ENCODE data around the gene NIPAL3.

NIPAL3 gene

DNA sequence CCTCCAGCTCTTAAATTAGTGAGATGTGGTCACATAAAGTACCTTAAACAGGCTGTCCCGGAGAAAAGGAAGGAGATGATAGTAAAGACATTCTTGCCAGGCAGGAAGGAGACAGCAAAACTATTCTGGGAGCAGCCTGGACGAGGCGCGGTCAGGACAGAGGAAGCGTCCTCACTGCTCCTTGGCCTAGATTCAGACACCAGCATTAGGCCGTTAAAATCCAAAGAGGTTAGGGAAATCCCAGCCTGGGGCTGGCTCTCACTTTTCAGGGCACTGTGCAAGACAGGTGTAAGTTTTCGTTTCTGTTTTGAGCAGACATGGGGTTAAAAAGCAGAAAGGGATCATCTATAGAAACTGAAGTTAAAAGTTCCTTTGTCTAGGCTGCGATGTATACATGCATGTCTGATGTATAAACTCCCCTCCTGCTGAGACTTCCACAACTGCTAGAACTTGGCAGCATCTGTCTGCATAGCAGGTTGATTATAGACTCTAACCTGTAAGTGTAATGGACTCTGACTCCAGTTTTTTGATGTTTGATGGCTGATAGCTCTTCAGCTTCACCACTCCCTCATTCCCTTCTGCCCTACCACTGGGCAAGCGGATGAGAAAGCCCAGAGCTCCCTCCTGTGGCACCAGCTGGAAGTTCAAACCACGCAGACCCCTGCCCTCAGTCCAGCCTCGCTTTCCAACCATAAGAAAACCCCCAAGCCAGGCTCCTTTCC lies 23.6 kb upstream of the NIPAL3 start:
- peak in 3 of 4 experiments; percentile 16 to 26 (median 21) for DNase-seq

DNA sequence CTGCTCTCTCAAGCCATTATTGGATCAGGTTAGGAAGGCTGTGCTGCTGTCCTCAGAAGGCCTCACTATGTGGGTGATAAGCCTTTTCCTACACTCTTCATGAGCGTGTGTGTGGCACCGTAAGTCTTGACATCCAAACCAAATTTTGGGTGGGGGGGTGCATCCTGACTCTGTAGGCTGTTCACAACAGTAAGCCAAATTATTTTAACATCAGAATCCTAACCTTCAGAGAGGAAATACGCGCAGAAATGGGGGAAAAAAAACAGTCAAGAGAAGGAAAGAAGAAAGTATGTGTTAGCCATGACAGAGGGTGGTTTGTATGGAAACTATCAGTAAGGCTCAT lies 23.0 kb upstream of the NIPAL3 start:
- no peak for DNase-seq

DNA sequence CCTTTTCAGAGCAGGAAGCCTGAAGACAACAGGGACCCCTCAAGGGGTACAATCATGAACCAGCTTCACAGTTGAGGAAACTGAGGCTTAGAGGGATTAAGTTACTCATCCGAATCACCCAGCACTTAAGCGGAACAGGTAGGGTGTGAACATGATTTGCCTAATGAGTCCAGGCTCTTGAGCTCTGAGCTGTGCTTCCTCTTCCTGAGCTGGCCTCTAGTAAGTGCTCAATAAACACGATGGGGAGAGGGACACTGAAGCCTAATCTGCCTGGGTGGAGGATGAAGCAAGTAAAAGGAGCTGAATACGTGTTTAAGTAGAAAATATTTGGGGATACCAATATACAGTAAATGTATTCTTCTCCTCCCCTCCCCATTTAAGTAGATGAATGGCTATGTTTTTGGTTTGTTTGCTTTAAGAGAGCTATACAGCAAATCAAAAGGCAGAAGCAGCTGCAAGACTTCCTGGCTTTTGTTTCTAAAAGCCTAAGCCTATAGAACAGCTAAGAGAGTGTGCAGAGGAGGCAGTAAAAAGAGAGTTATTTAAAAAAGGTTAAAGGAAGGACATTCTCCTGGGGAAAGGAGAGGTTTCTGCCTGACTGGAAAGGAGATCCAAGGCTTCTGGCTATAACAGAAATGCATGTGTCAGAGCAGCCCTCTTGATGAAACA lies 22.5 kb upstream of the NIPAL3 start:
- no peak for DNase-seq

DNA sequence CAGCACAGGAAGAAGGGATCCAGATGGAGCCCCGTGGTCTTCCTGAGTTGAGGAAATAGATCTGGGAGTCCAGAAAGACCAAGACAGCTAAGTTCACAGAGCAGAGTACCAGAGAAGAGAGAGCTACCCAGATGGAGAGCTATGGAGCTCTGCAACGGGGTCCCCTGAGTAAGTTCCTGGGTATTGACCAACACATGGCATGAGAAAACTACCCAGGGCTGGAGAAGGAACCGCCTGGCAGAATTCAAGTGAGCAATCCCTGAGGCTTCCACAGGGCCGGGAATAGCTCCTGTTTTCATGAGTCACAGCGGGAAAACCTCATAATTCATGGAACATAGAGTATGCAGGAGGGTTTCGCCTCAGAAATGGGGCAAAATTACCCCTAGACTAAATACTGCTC lies 21.7 kb upstream of the NIPAL3 start:
- no peak for DNase-seq

DNA sequence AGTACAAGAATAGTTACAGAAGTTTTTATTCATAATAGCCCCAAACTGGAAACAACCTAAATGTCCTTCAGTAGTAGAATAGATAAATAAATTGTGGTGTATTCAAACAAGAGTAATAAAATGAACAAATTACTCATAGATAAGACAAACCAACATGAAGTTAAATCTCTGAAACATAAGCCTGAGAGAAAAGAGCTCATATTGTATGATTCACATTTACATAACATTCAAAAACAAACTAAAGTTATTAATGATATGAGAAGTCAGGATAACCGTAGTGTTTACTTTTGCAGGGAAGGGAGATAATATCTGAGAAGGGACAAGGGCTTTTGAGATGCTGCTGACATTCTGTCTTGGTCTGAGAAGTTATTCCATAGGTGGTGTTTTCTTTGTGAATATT lies 15.5 kb upstream of the NIPAL3 start:
- no peak for DNase-seq

DNA sequence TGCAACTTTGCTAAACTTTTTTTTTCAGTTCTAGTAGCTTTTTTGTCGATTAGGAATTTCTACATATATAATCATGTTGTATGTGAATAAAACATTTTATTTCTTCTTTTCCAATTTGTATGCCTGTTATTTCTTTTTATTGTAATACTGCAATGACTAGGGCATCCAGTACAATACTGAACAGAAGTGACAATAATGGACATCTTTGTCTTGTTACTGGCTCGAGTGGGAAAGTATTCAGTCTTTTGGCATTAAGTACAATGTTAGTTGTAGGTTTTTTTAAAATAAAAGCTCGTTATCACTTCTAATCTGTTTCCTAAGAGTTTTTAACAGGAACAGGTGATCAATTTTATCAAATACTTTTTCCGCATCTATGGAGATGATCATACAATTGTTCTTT lies 11.8 kb upstream of the NIPAL3 start:
- no peak for DNase-seq

DNA sequence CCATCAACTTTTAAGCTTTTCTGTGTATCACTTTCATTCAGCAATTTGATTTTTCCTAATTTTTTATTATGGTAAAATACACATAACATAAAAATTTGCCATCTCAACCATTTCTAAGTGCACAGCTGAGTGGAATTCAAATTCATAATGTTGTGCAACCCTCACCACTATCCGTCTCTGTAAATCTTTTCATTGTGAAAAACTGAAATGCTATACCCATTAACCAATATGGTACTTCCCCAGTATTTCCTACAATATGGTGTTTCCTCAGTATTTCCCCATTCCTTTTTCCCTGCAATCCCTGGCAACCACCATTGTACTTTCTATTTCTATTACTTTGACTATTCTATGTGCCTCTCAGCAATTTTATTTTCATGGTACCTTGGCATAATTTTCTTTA lies 8.8 kb upstream of the NIPAL3 start:
- no peak for DNase-seq

DNA sequence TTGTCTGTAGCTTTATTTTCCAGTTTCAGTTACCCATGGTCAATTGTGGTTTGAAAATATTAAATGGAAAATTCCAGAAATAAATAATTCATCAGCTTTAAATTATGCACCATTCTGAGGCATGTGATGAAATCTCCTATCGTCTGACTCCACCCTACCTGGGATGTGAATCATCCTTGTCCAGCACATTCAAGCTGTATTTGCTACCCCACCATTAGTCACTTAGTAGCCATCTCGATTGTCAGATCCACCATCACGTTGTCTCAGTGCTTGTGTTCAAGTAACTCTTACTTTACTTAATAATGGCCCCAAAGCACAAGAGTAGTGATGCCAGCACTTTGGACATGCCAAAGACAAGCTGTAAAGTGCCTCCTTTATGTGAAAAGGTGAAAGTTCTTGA lies 6.1 kb upstream of the NIPAL3 start:
- no peak for DNase-seq

DNA sequence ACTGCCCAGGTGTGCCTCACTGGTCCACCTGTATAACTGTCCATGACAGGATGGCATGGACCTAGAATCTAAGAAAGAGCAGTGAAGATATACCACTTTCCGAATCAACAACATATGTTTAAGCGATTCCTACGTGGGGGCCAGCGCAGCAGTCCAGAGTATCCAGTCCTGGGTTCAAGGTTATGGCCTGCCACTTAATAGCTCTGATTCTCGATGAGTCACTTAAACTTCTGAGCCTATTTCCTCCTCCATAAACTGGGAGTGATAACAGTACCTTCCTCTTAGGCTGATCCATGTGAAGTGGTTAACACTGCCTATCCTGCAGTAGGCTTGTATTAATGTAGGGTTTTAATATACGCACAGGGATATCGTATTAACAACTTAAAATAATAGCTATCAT lies 4.9 kb upstream of the NIPAL3 start:
- no peak for DNase-seq

DNA sequence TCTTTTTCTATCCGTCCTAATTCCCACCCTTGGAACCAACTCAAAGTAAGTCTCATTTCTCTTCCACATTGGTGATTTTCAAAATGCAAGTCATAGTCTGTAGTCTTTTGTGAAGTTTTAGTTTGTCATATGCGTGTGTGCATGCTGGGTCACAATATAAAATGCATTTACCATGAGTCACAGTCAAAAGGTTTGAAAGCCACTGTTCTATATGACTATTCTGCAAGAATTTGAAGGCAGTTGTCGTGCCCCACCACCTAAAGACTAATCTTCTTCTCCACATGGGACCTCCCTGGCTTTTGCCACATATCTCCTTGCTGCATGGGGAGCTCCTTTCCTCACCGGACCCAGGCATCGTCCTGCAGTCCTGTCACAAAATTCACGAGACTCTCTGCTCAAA lies 3.6 kb upstream of the NIPAL3 start:
- DNase-seq, result no peak

DNA sequence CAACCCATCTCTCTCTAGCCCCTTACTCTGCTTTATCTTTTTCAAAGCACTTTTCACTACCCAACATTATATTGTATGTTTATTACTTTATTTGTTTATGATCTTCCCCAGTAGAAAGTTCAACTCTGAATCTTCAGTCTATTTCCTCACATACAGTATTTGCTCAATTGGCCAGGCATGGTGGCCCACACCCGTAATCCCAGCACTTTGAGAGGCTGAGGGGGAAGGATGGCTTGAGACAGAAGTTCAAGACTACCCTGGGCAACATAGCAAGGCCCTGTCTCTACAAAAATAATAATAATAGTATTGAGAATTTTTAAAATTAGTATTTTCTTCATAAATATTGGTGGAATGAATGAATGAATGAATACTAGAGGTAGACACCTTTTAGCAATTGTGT lies 3.2 kb upstream of the NIPAL3 start:
- DNase-seq, result no peak

DNA sequence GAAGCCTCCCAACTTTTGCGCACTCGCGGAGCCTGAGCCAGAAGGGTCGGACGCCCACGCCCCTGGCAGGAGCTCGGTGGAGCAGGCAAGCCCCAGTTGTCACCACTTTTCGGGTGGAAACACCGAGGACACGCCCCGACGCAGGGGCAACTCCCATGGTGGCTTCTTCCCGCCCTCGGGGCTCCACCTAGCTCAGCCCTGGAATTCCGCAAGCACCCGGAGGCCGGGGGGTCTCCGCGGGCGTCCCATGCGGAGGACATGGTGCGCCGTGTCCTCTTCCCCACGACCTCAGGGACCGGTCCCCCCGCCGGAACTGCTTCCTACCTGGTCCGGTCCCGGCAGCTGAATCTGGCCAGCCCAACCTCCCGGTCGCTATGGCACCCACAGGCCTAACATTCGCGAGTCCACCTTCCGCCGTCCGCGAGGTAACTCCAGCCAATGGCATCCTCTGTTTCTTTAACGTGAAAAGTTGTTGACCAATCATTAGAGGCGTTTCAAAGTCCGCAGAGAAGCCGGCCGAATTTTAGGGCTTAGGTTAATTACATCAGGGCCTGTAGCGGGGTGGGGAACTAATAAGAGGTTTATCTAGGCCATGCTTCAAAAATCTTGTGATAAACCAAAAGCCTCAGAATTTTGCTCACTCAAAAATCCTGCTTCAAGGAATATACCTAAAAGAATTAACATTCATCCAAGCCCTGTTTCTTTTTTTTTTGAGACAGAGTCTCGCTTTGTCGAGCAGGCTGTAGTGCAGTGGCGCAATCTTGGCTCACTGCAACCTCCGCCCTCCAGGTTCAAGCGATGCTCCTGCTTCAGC lies 2.0 kb upstream of the NIPAL3 start, which contains the start of gene STPG1:
Gene STPG1 (minus strand): TSS at position 433 of the 814 bp plus-strand sequence. CDS start 12,394 bp downstream, outside the sequence.
- peak in 3 of 4 experiments; percentile 24 to 37 (median 32) for DNase-seq

DNA sequence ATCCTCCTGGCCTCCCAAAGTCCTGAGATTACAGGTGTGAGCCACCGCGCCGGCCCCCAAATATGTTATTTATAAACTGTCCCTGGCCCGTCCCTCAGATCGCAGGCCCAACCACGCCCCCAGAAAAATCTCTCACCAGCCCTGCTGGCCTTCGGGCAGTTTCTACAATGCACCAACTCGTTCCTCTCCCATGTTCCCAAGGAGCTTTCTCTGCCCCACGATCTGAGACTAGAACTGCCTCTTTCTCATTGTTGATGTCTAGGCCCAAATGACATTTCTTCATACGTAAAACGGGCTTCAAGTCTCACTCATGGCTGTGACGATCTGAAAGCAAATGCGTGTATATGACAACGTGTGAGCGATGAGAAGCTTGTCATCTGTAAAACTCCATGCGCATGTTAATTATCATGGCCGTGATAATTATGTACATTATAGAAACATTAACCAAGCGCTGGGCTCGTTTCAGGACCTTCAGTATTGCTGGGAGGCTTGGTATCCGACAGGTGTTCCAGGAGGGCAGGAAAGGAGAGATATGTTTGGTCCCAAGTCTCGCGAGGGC lies 748 bp upstream of the NIPAL3 start:
- DNase-seq, result no peak

DNA sequence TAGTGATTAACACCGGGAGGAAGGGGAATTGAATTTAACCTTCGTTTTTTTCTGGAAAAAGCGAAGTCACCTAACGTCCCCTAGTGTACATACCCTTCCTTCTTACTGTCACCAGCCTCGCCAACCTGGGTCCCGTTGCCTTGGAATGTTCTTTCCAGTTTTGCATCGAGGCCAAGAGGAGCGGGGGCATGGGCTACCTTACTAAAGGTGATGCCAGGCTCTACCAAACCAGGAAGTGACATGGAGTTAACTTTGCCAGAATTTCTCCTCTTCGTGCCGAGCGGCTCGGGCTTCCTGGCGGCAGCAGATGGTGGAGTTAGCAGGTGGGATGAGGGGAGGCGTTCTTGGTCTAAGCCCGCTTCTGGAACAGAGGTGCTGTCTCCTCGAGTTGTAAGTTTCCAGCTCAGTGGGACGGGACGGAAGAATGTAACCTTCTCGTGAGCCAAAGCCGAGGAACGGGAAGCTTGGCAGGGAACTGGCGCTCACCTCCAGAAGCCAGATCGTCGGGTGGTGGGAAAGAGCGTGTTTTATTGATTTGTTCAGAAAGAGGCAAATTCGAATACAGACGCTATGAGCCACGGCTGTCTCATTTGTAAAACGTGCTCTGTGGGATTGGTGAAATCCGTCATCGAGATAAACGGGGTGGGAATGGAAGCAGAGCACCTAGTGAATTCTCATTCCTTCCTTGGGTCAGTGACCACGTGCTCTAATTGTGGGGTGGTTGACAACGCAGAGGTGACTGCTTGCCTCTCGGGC lies 486 bp downstream of the NIPAL3 start:
- DNase-seq, result no peak

DNA sequence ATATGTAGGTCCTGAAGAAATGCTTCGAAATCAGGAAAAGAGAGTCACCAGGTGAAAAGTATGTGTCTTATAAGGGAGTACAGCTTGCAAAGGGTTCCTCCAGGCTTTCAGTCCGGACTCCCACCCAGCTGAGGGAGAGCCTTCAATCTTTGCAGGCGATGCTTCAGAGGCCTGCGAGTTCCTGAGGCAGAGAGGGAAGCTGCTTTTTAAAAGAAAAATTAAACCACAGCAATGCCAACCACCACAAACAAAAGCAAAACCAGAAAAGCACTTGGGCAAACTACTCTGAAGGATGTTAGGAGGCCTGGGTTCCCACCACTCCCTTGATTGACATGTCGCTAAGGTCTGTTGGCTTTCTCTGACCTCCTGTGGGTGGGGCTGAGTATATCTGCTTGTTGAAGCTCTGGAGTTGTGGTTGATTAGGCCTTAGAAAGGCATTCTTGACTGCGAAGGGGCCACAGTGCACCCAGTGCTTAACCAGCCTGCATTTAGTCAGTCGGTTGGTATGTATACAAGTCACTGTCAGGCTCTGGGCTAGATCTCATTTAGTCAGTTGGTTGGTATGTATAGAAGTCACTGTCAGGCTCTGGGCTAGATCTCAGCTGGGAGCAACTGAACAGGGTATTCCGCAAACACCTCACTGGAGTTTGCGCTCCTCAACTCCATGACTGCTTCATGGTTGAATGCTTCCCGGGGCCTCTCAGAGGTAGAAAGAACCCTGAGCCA lies 1.2 kb downstream of the NIPAL3 start:
- no peak for DNase-seq

DNA sequence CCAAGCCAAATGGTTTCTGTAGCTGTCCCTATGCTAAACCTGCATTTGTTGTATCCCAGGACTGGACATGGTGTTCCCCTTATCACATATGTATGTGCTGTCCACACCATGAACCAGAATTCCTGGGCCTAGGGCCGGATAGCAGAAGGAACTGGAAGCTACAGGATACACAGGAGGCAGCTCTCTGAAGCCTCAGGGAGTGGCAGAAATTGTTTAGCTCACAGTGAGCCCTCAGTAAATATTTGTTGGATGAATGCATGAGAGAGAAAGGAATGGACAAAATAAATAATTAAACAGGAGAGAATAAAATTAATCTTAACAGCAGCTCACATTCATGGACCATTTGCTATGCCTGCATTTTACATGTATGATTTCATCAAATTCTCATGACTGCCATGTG lies 2.1 kb downstream of the NIPAL3 start:
- DNase-seq, result no peak

DNA sequence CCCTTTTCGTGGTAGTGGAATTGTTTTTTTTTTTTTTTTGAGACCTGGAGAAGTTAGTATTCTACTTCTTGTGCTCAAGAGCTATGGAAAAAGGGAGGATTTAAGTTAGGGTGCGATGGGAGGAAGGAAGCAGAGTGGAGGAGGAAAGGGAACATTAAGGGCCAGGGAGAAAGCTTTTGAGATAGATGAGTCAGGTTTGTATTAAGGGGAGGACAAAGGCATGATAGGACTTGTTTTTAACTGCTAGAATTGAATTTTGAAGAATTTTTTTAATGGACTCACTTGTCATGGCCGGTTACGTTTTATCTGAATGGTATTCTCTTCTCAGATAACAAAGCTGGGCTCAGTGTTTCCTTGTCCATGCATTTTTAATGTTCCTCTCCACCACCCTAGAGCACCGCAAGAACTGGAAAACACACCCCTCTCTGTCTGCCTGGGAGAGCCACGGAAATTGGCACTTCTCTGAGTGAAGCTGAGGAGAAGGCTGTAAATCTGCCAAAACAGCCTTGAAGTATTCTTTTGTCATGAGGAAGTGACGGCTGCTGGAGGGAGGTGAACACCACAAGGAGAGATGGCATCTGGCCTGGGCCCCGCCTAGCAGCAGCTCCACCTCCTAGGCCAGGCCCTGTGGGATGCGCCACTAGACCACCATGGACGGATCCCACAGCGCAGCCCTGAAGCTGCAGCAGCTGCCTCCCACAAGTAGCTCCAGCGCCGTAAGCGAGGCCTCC lies 3.5 kb downstream of the NIPAL3 start:
- no peak for DNase-seq

DNA sequence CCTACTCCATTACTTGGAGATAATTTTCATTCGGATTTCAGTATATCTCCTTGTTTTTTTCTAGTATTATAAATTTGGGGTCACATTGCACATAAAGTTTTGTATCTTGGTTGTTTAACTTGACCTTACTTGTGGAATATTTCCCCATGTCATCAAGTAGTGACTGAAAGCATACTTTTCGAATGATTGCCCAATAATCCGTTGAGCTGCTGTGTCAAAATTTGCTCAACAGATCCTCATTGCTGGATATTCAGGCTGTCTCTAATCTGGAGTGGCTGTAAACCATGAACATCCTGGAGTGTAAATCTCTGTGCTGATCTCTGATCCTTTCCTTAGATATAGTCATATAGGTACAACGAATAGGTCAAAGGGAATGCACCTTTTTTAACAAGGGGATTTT lies 4.9 kb downstream of the NIPAL3 start:
- no peak for DNase-seq

DNA sequence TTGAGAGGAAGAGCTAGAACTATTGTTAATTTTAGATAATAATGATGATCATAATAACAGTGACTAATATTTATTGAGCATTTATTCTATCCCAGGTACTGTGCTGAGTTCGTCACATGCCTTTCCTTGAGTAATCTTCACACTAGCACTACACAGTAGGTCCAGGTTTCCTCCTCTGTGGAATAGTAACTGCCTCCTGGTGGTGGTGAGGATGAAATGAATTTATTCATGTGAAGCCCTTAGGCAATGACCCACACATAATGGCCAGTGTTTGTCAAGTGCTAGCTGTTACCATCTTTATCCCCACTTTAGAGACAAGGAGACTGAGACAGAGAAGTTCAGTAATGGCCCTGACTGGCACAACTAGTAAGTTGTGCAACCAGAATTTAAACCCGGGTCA lies 5.9 kb downstream of the NIPAL3 start:
- DNase-seq, result no peak

DNA sequence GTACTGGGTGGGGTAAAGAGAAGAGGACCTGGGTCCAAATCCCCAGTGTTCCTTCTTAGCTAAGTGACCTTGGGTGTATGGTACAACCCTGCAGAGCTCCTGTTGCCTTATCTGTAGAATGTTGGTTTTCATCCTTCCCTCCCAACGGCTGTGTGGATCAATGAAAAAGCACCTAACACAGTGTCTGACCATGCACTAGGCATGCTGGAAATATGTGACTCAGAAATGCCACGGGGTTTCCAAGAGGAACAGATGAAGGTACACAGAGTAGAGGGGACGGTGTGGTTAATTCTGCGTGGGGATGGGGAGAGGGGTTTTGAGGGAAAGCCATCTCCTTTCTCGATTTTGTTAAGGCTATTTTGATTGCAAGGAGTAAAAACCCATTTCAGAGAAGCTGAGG lies 8.6 kb downstream of the NIPAL3 start:
- no peak for DNase-seq

DNA sequence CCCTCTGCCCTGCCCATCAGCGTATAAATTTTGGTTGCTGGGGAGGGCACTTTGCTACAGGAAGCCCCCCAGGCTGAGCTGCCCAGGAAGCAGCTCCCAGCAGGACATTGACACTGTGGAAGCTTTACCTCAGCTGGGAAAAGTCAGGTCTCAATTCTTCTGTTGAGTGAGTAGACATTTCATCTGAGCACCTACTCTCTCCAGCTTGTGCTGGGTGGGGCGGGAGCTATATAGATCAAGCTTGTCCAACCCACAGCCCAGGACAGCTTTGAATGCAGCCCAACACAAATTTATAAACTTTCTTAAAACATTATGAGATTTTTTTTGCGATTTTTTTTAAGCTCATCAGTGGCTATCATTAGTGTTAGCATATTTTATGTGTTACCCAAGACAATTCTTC lies 9.4 kb downstream of the NIPAL3 start:
- DNase-seq, result no peak
